ENCODE results near the gene MSX1. TPM values are rescaled to one million over a fixed set of nuclear protein-coding genes. Genes with fewer than 3 reads are reported as not detected.

The MSX1 gene
- total and polyA plus RNA-seq, 2 donors (not counting 3 experiments of a cell fraction or from before 2014, with no cell fraction given): 5.0 to 6.2 TPM

- H3K27me3 ChIP-seq (ENCODE audit: control insufficient read depth in 2 of 2, insufficient read depth in 2 of 2, low read length in 2 of 2): peaks cover 0 to 3% of the 10 kb centered on the region in 2 experiments
- no TSS peak for BruUV-seq (replicated peaks)
- ChIA-PET POLR2A (no interaction called here), CTCF (no interaction called here)
- no peaks in the 10 kb centered on the region for H3K36me3 ChIP-seq (ENCODE audit: control insufficient read depth in 2 of 2, extremely low read depth in 1 of 2, insufficient read depth in 2 of 2, low read length in 2 of 2)
- dilution Hi-C loops (cut with MboI; ENCODE audit: extremely low pct_ligation_motif_present, low sequenced_read_pairs): no loop called here
- H3K9ac ChIP-seq (replicated peaks; ENCODE audit: extremely low read depth, insufficient read depth, low read length): no peak overlapping the region
- DNase-seq (ENCODE audit: low read depth, low spot score) (no peak), FAIRE-seq (no peak)
- H3K4me2 ChIP-seq (ENCODE audit: insufficient read depth, low read length): no peak overlapping the region
- intact Hi-C loops (cut with micrococcal nuclease): no loop called here
- H3K9me1 ChIP-seq (replicated peaks; ENCODE audit: control insufficient read depth, extremely low read depth, insufficient read depth, low read length): no peaks in the 10 kb centered on the region
- no peaks in the 10 kb centered on the region for H3K79me2 ChIP-seq (ENCODE audit: control insufficient read depth, insufficient read depth, low read length)
- no peak for TF ChIP-seq MYC (IDR thresholded peaks at IDR 0.05; ENCODE audit: low read depth, low read length)
- TF ChIP-seq FOS (IDR thresholded peaks at IDR 0.05; ENCODE audit: borderline replicate concordance, insufficient read depth, low read length): no peak
- TF ChIP-seq GATA2 (IDR thresholded peaks at IDR 0.05; ENCODE audit: insufficient read depth, insufficient read length, low read depth, low read length): no peak
- no peak for TF ChIP-seq CTCF (IDR thresholded peaks at IDR 0.05; ENCODE audit: extremely low read depth in 1 of 2, insufficient read depth in 1 of 2, low read depth in 1 of 2, low read length in 2 of 2)
- TF ChIP-seq MAX (IDR thresholded peaks at IDR 0.05; ENCODE audit: insufficient read depth, insufficient read length): no peak
- TF ChIP-seq POLR2AphosphoS5 (IDR thresholded peaks at IDR 0.05; ENCODE audit: insufficient read depth, low read depth, low read length): no peak
- no peak overlapping the region for H3K4me3 ChIP-seq (replicated peaks in 1 of 3; ENCODE audit: insufficient read depth in 1 of 3, low read depth in 1 of 3, low read length in 3 of 3)
- no peaks in the 10 kb centered on the region for H4K20me1 ChIP-seq (replicated peaks; ENCODE audit: control insufficient read depth, extremely low read depth, insufficient read depth, low read length)
- no peaks in the 10 kb centered on the region for H3K9me3 ChIP-seq (replicated peaks; ENCODE audit: control insufficient read depth, insufficient read depth, low read length)
- no peak overlapping the region for H3K27ac ChIP-seq (ENCODE audit: insufficient read depth, low read depth, low read length)
- H2AFZ ChIP-seq (ENCODE audit: low read depth, low read length): no peak overlapping the region
- H3K4me1 ChIP-seq (ENCODE audit: control insufficient read depth, extremely low read depth, insufficient read depth, low read length): no peaks in the 10 kb centered on the region
These were observed 21.2 kb upstream of the MSX1 start for GRCh38 chr4:4838051-4838935.
